Measurements from ENCODE around the gene KNL1.
"Not testable (repeated sequence)": the region's sequence is repeated elsewhere in the genome, so short reads cannot be mapped to it uniquely, and the experiment has no call there.

Gene KNL1, protein sequence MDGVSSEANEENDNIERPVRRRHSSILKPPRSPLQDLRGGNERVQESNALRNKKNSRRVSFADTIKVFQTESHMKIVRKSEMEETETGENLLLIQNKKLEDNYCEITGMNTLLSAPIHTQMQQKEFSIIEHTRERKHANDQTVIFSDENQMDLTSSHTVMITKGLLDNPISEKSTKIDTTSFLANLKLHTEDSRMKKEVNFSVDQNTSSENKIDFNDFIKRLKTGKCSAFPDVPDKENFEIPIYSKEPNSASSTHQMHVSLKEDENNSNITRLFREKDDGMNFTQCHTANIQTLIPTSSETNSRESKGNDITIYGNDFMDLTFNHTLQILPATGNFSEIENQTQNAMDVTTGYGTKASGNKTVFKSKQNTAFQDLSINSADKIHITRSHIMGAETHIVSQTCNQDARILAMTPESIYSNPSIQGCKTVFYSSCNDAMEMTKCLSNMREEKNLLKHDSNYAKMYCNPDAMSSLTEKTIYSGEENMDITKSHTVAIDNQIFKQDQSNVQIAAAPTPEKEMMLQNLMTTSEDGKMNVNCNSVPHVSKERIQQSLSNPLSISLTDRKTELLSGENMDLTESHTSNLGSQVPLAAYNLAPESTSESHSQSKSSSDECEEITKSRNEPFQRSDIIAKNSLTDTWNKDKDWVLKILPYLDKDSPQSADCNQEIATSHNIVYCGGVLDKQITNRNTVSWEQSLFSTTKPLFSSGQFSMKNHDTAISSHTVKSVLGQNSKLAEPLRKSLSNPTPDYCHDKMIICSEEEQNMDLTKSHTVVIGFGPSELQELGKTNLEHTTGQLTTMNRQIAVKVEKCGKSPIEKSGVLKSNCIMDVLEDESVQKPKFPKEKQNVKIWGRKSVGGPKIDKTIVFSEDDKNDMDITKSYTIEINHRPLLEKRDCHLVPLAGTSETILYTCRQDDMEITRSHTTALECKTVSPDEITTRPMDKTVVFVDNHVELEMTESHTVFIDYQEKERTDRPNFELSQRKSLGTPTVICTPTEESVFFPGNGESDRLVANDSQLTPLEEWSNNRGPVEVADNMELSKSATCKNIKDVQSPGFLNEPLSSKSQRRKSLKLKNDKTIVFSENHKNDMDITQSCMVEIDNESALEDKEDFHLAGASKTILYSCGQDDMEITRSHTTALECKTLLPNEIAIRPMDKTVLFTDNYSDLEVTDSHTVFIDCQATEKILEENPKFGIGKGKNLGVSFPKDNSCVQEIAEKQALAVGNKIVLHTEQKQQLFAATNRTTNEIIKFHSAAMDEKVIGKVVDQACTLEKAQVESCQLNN (N-terminal part only)

DNA sequence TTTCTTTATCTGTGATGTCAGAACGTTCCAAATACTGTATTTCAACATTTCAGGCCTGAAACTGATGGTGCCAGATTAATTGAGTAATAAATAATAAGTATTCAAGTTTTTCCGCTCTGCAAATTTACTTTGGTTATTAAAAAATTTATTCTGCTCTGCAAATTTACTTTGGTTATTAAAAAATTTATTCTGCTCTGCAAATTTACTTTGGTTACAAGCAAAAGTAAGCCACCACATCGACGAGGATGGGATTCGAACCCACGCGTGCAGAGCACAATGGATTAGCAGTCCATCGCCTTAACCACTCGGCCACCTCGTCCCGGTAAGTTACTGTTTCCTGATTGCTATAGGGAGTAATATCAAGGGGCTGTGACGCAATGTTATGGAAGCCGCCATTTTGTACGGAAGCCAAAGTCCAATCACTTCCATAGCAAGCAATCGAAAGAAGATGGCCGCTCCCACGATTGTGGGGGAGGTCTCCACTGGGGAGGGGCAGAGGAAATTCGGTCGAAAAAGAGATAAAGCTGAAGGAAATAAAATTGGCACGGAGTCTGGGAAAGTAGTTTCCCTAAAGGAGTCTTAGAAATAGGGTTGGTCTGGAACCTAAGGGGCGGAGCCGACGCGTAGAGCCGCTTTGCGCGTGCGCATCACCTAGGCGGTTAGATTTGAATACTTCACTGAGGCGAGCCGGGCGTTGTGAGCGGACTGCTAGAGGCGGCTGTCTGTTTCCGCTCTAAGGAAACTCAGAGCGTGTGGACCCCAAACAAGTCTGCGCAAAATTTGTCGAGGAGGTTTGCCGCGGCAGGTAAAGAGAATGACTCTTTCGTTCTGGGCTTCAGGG is at the start of gene KNL1:
TSS of gene KNL1 (plus strand) at position 662 of the 841 bp plus-strand sequence. CDS start 8,683 bp downstream, outside the sequence.
- DNase-seq: peak; percentile 95

- DNase-seq: no peak
Observed at GRCh38 chr15:40545457-40545856, 48.6 kb upstream of the KNL1 start.

DNA sequence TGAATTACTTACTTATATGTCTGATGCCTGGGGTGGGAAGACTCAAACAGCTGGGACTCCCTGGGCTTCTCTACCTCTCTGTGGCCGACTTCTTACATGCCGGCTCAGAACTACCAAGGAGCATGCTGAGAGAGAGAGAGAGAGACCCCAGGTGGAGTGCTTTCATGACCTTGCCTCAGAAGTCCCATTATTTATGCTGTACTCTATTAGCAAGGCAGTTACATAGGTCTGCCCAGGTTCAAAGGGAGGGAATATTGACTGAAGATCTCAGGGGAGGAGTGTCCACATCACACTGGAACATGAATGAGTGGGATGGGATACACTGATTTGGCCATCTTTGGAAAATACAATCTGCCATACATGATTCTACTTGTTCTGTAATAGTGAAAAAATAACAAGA is 45.4 kb upstream of the KNL1 start:
- no peak for DNase-seq

DNA sequence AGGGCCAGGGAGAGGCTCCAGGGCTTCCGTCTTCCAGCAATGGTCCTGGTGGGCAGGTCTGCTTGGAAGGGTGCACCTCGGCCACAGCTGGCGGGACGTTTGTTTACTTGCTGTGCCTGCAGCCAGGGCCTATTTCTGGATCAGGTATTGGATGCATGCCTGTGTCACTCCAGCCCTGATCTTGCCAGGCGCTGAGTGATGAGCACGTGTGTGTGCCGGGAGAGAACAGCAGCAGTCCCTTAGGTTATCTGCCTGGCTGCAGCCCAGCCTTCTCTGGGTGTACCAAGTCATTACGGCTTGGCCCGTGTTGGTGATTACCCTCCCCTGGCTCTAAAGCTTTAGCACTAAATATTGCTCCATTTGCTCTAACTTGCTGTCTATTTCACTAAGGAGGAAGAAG is 44.2 kb upstream of the KNL1 start:
- DNase-seq: no peak

DNA sequence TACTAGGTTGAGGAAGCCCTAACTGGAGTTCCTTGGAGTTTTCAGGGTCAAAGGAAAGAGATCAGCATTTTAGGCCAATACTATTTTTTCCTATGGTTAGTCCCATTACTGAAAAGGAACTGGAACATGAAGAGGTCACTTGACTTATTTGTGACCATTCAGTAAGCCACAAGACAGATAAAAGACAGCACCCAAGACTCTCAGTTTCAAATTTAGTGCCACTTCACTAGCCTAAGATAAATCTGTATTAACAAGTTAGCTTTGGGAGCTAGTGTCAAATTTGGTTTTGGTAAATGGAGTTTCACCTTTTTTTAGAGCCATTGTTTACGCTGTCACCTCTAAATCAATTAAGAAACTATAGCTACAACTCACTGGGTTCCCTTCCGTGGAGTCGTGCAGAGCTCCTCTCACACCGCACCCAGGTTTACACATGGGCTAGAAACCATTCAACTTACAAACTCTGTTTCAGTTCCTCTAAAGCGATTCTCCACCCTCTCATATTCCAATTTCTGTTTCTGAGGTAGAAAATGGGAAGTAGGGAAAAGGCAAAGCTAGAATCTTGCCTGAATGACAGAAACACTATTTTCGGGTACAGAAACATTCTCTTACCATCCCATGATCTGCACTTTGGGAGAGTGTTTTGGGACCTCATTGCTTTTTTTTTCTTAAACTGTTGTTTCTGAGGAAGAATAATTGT is 43.6 kb upstream of the KNL1 start:
- DNase-seq: no peak

GRCh38 chr15:40554161-40554525 is 39.9 kb upstream of the KNL1 start:
- DNase-seq: no peak

GRCh38 chr15:40555876-40556275 is 38.2 kb upstream of the KNL1 start:
- DNase-seq: no peak

GRCh38 chr15:40558952-40559742 is 34.9 kb upstream of the KNL1 start:
- no peak for DNase-seq

GRCh38 chr15:40562691-40563090 is 31.4 kb upstream of the KNL1 start:
- no peak for DNase-seq

DNA sequence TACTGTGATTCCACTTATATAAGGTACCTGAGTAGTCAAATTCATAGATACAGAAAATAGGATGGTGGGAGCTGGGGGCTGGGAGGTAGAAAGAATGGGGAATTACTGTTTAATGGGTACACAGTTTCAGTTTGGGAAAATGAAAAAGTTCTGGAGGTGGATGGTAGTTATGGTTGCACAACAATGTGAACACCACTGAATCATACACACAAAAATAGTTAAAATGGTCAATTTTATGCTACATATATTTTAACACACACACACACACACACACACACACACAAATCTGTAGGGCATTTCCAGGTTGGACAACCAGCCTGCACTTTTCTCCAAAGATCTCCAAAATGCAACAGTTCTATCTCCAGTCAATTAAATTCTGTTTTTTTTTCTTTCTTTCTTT is 30.6 kb upstream of the KNL1 start:
- no peak for DNase-seq

GRCh38 chr15:40564591-40565332 is 29.3 kb upstream of the KNL1 start, which contains the start of gene CCDC32:
TSS of gene CCDC32 (minus strand) at chr15:40565042. CDS start at chr15:40563015, 2,027 bp downstream.
- DNase-seq: peak; percentile 96

DNA sequence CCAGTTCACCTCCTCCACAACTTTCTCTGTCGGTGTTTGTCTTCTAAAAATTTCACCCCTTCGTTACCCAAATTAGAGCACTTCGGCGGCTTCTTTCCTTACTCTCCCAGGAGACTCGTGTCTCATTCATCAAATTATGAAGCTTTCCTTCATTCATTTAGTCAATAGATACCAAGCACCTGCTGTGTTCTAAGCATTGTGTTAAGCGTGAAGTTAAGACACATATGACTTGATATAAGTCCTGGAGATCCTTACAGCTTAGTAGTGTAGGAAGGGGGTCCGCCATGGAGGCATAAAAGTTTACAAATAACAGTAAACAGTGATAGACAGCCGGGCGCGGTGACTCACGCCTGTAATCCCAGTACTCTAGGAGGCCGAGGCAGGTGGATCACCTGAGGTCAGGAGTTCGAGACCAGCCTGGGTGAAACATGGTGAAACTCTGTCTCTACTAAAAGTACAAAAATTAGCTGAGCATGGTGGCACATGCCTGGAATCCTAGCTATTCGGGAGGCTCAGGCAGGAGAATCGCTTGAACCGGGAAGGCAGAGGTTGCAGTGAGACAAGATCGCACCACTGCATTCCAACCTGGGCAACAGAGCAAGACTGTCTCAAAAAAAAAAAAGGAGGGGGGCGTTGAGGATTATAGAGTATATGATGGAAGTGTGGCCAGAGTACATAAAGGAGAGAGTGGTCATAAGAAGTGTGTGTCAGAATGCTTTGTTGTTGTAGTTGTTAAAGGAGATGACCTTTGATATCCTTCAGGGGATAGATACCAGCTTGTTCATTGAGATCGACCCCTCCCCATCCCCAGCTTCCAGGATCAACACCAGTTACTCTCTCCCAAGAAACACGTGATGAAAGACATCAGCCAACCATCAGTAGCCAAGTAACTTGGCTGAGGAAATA is 28.5 kb upstream of the KNL1 start:
- no peak for DNase-seq

DNA sequence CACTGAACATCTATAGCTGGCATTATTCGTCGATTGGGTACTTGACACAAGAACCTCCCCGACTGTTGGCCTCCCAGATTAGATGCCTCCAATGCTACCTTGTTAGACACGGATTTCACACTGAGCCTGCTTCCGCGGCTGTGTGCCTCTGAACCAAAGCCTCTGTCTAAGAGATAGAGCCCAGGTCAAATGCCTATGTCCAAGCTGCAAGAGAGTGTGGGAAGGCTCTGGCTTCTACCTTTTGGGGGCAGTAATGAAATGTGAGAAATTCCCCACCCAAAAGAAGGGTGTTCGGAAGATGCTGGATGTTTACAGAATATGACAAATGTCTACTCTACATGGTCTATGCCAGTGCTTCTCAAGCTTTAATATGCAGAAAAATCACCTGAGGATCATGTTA is 26.9 kb upstream of the KNL1 start:
- DNase-seq: no peak

GRCh38 chr15:40569129-40569953 is 24.7 kb upstream of the KNL1 start, which contains the start of gene RPUSD2:
TSS of gene RPUSD2 (plus strand) at chr15:40569299. CDS start at chr15:40569338, 39 bp downstream.
- DNase-seq: peak; percentile 98

GRCh38 chr15:40575113-40575512 is 18.9 kb upstream of the KNL1 start:
- DNase-seq: no peak

DNA sequence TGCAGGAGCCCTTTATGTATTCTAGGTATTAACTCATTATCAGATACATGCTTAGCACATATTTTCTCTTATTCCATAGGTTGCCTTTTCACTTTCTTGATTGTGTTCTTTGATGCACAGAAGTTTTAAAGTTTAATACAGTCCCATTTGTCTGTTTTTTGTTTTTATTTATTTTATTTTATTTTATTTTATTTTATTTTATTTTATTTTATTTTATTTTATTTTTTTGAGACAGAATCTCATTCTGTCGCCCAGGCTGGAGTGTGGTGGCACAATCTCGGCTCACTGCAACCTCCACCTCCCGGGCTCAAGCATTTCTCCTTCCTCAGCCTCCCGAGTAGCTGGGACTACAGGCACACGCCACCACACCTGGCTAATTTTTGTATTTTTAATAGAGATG is 17.1 kb upstream of the KNL1 start:
- not testable (repeated sequence) for DNase-seq

- DNase-seq: no peak
Observed at GRCh38 chr15:40578892-40579291, 15.2 kb upstream of the KNL1 start.

DNA sequence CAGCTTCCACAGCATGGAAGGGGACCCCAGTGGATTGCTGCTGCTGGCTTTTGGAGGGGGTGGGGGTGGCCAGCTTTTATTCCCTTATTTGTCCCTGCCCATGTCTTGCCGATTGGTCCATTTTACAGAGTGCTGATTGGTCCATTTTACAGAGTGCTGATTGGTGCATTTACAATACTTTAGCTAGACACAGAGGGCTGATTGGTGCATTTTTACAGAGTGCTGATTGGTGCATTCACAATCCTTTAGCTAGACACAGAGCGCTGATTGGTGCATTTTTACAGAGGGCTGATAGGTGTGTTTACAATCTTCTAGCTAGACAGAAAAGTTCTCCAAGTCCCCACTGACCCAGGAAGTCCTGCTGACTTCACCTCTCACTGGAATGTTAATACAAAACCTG is 12.3 kb upstream of the KNL1 start:
- not testable (repeated sequence) for DNase-seq
